MM.1S (cell line): ENCODE data around the gene EGLN1.

Experiments
- EZH2 ChIP-seq: fragments of 300-600 bp; sonication (generic); optimal IDR thresholded peaks from 2 replicates; pipeline ENCODE3; 2017; ENCODE audit warnings: low read depth, mild to moderate bottlenecking, antibody characterized with exemption, low read length, mixed read lengths
- EZH2phosphoT487 ChIP-seq: fragments of 300-600 bp; sonication (generic); IDR thresholded peaks from 2 replicates; pipeline ENCODE4 v1.6.1; 2018; ENCODE audit warnings: antibody characterized with exemption, low read length
- TF ChIP-seq, protein P1 (sequence below): fragments of 300-600 bp; sonication (generic); IDR thresholded peaks from 2 replicates; pipeline ENCODE4 v1.5.1; 2016; ENCODE audit warnings: antibody characterized with exemption, low read length, mixed read lengths

DNA sequence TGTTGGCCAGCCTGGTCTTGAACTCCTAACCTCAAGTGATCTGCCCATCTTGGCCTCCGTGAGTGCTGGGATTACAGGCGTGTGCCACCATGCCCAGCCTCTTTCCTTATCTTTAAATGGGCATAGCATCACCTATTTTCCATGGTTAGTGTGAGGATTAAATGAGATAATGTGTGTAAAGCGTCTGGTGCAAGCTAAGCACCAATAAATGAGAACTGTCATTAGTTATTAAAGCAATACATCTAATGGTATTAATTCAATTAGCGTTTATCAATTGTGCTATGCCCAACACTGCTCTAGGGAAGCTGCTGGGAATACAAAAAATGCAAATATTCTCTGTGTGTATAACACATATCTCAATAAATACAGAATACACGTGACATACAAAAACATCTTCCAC is 94.5 kb downstream of the EGLN1 start:
- TF ChIP-seq, protein P1, sequence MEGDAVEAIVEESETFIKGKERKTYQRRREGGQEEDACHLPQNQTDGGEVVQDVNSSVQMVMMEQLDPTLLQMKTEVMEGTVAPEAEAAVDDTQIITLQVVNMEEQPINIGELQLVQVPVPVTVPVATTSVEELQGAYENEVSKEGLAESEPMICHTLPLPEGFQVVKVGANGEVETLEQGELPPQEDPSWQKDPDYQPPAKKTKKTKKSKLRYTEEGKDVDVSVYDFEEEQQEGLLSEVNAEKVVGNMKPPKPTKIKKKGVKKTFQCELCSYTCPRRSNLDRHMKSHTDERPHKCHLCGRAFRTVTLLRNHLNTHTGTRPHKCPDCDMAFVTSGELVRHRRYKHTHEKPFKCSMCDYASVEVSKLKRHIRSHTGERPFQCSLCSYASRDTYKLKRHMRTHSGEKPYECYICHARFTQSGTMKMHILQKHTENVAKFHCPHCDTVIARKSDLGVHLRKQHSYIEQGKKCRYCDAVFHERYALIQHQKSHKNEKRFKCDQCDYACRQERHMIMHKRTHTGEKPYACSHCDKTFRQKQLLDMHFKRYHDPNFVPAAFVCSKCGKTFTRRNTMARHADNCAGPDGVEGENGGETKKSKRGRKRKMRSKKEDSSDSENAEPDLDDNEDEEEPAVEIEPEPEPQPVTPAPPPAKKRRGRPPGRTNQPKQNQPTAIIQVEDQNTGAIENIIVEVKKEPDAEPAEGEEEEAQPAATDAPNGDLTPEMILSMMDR, result no peak
- TF ChIP-seq EZH2 (no peak), EZH2phosphoT487 (no peak)
